Stomach (tissue), 4 donors: ENCODE results near the gene COL18A1.

Source experiments
- EP300 ChIP-seq: sonication (generic); formaldehyde crosslinking; IDR thresholded peaks from one replicate; pipeline ENCODE4 v1.6.1; 2017; ENCODE audit warnings: antibody characterized with exemption
- POLR2A ChIP-seq, 4 donors: fragments of 450-650 bp; IDR thresholded peaks; one replicate each; pipeline ENCODE4 v1.6.1; 2016; ENCODE audit warnings: antibody characterized with exemption in 4 of 4, control low read depth in 2 of 4, mild to moderate bottlenecking in 1 of 4, moderate library complexity in 1 of 4
- POLR2AphosphoS5 ChIP-seq, 3 donors: sonication (generic); formaldehyde crosslinking; IDR thresholded peaks; one replicate each; pipeline ENCODE4 v1.6.1; 2016; ENCODE audit warnings: antibody characterized with exemption in 3 of 3
- TF ChIP-seq, protein P1 (sequence below), 7 experiments: fragments of 450-650 bp in 4 of 7; fragments of 200-600 bp in 3 of 7; sonication (generic) in 3 of 7; IDR thresholded peaks; one replicate each; pipeline ENCODE4 v1.5.1; 2016 to 2019; ENCODE audit warnings: antibody characterized with exemption in 7 of 7, control low read depth in 2 of 7, mild to moderate bottlenecking in 1 of 7

DNA sequence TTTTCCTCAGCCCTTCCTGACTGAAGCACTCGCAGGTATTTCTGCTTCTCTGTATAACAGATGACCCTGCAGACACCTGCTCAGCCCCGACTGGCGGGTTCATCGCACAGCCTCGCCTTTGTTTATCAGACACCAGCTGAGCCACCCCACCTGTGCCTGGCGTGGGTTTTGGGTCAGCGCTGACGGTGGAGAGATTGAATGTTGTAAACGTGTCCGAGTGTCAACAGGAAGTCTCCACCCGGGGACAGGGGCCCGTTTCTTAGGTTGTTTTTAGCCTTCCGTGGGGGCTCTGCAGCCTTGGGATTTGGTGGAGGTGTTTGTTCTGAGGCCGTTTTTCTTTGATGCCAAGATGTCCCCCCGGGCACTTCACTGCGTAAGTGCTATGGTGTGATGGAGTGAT, 60.1 kb downstream of the COL18A1 start:
- TF ChIP-seq, protein P1, sequence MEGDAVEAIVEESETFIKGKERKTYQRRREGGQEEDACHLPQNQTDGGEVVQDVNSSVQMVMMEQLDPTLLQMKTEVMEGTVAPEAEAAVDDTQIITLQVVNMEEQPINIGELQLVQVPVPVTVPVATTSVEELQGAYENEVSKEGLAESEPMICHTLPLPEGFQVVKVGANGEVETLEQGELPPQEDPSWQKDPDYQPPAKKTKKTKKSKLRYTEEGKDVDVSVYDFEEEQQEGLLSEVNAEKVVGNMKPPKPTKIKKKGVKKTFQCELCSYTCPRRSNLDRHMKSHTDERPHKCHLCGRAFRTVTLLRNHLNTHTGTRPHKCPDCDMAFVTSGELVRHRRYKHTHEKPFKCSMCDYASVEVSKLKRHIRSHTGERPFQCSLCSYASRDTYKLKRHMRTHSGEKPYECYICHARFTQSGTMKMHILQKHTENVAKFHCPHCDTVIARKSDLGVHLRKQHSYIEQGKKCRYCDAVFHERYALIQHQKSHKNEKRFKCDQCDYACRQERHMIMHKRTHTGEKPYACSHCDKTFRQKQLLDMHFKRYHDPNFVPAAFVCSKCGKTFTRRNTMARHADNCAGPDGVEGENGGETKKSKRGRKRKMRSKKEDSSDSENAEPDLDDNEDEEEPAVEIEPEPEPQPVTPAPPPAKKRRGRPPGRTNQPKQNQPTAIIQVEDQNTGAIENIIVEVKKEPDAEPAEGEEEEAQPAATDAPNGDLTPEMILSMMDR (IDR thresholded peaks at IDR 0.05): no peak
- TF ChIP-seq POLR2A (IDR thresholded peaks at IDR 0.05) (no peak), POLR2AphosphoS5 (IDR thresholded peaks at IDR 0.05) (no peak), EP300 (no peak)
